Mammary epithelial cell (primary cell): ENCODE measurements around the gene SERPINF2.

Experiments
- CTCF ChIP-seq, 2 donors: IDR thresholded peaks in 1 of 2; conservative IDR thresholded peaks in 1 of 2; 2 replicates each; pipeline ENCODE4 v1.5.1; 2011 to 2012; ENCODE audit warnings: inconsistent platforms in 2 of 2, low read length in 2 of 2, mild to moderate bottlenecking in 2 of 2, control low read depth in 1 of 2, low read depth in 1 of 2; ENCODE audit not compliant: insufficient read depth in 1 of 2; ENCODE audit errors: extremely low read depth in 1 of 2
- EZH2 ChIP-seq: IDR thresholded peaks from 2 replicates; pipeline ENCODE4 v1.6.1; 2012; ENCODE audit warnings: low read length, inconsistent platforms, borderline replicate concordance

GRCh38 chr17:1753767-1754429 lies 11.2 kb downstream of the SERPINF2 start:
- no peak for TF ChIP-seq CTCF (conservative IDR thresholded peaks at IDR 0.05 in 1 of 2, IDR thresholded peaks at IDR 0.05 in 1 of 2; ENCODE audit: extremely low read depth in 1 of 2, insufficient read depth in 1 of 2, low read depth in 1 of 2, low read length in 2 of 2)
- no peak for TF ChIP-seq EZH2
